Stimulated activated CD4-positive, alpha-beta T cell treated with anti-CD3 and anti-CD28 coated beads, Interleukin-15, amount 100 ng/mL, for 48 hours (primary cell): Measurements from ENCODE around the gene BSPH1.
"Not testable (repeated sequence)": the region's sequence is repeated elsewhere in the genome, so short reads cannot be mapped to it uniquely, and the experiment has no call there.

Experiments used
- DNase-seq, 2 donors: peaks; one replicate each; pipeline ENCODE4 v3.0.0-alpha.2; 2020; ENCODE audit warnings: low read depth in 2 of 2

BSPH1 gene

GRCh38 chr19:47920107-47920506 lies 71.9 kb downstream of the BSPH1 start:
- DNase-seq = not testable (repeated sequence)
